SU-DHL-6 (cell line): ENCODE data around the gene SUGP1.

Experiments
- H2AFZ ChIP-seq: fragments of 200-600 bp; sonication (generic); 2 replicates; pipeline ENCODE4 v1.6.1; 2014; ENCODE audit warnings: low read depth, mild to moderate bottlenecking, moderate library complexity, mixed read lengths, antibody characterized with exemption, low read length; ENCODE audit not compliant: severe bottlenecking
- H3F3A ChIP-seq: fragments of 200-600 bp; shearing (Covaris generic); 2 replicates; pipeline ENCODE4 v1.6.0; 2016; ENCODE audit warnings: antibody characterized with exemption, mild to moderate bottlenecking; ENCODE audit not compliant: insufficient read depth
- H3K27ac ChIP-seq: fragments of 200-600 bp; sonication (generic); 2 replicates; pipeline ENCODE4 v1.5.1; 2016; ENCODE audit warnings: low read depth, mild to moderate bottlenecking, low read length, moderate library complexity, mixed read lengths
- H3K27me3 ChIP-seq: fragments of 200-600 bp; sonication (generic), shearing (Covaris generic); 2 replicates; pipeline ENCODE4 v1.6.0; 2014; ENCODE audit warnings: mild to moderate bottlenecking, low read length
- H3K36me3 ChIP-seq: fragments of 200-600 bp; sonication (generic); 2 replicates; pipeline ENCODE4 v1.6.1; 2014; ENCODE audit warnings: mild to moderate bottlenecking, low read length, mixed read lengths
- H3K4me2 ChIP-seq: fragments of 300-600, 200-600 bp; shearing (Covaris generic), sonication (generic); 2 replicates; pipeline ENCODE4 v1.6.0; 2014; ENCODE audit warnings: low read length, low read depth, mild to moderate bottlenecking; ENCODE audit not compliant: poor library complexity, severe bottlenecking
- H3K4me3 ChIP-seq: fragments of 200-600 bp; sonication (generic); 2 replicates; pipeline ENCODE4 v1.5.1; 2014; ENCODE audit warnings: antibody characterized with exemption, low read length, mild to moderate bottlenecking, mixed read lengths; ENCODE audit not compliant: insufficient read depth, poor library complexity, severe bottlenecking
- H3K79me2 ChIP-seq: fragments of 200-600 bp; sonication (generic); 2 replicates; pipeline ENCODE4 v1.6.1; 2014; ENCODE audit warnings: mild to moderate bottlenecking, low read length, moderate library complexity; ENCODE audit not compliant: insufficient read depth
- H3K9ac ChIP-seq: fragments of 200-600 bp; sonication (generic); 2 replicates; pipeline ENCODE4 v1.7.0; 2014; ENCODE audit warnings: mild to moderate bottlenecking, low read length
- H3K9me2 ChIP-seq: fragments of 200-600 bp; sonication (generic); replicated peaks from 2 replicates; pipeline ENCODE4 v1.6.1; 2014; ENCODE audit warnings: low read length; ENCODE audit not compliant: insufficient read depth
- H3K9me3 ChIP-seq: fragments of 200-600 bp; sonication (generic); 2 replicates; pipeline ENCODE4 v1.6.1; 2014; ENCODE audit warnings: low read length, mixed read lengths; ENCODE audit not compliant: insufficient read depth
- H4K20me1 ChIP-seq: fragments of 200-600 bp; sonication (generic); 2 replicates; pipeline ENCODE4 v1.6.1; 2014; ENCODE audit warnings: low read depth, mild to moderate bottlenecking, antibody characterized with exemption, low read length, moderate library complexity, mixed read lengths
- EZH2phosphoT487 ChIP-seq: fragments of 200-600 bp; sonication (generic), shearing (Covaris generic); conservative IDR thresholded peaks from 2 replicates; pipeline ENCODE4 v1.6.1; 2018; ENCODE audit warnings: mild to moderate bottlenecking, antibody characterized with exemption, low read length, moderate library complexity, mixed read lengths
- TF ChIP-seq, protein P1 (sequence below): fragments of 200-600 bp; sonication (generic); IDR thresholded peaks from one replicate; pipeline ENCODE4 v1.5.1; 2017; ENCODE audit warnings: antibody characterized with exemption, mild to moderate bottlenecking, low read length, moderate library complexity; ENCODE audit not compliant: insufficient read depth, poor library complexity, severe bottlenecking

SUGP1 gene

DNA sequence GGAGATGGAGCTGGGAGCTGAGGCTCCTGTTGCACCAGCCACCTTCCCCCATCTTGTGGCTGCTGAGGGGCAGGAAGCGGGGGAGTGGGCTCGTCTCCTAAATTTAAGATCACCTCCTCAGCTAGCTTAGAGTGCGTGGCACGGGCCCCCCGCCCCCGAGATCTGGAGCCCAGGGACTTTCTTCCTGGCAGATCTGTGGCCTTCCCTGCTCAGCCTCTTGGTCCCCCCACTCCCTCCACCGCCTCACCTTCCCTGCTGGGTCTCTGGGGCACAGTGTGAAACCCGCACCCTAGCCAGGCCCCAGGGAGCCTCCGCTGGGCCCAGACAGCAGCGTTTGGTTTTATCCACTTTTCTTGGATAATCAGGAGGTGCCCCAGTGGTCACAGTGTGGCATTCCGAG lies 36.2 kb upstream of the SUGP1 start:
- H3K9ac ChIP-seq = no peak overlapping the region
- H3K4me3 ChIP-seq = no peak overlapping the region
- H4K20me1 ChIP-seq = no peaks in the 10 kb centered on the region
- TF ChIP-seq EZH2phosphoT487 = no peak
- TF ChIP-seq, protein P1, sequence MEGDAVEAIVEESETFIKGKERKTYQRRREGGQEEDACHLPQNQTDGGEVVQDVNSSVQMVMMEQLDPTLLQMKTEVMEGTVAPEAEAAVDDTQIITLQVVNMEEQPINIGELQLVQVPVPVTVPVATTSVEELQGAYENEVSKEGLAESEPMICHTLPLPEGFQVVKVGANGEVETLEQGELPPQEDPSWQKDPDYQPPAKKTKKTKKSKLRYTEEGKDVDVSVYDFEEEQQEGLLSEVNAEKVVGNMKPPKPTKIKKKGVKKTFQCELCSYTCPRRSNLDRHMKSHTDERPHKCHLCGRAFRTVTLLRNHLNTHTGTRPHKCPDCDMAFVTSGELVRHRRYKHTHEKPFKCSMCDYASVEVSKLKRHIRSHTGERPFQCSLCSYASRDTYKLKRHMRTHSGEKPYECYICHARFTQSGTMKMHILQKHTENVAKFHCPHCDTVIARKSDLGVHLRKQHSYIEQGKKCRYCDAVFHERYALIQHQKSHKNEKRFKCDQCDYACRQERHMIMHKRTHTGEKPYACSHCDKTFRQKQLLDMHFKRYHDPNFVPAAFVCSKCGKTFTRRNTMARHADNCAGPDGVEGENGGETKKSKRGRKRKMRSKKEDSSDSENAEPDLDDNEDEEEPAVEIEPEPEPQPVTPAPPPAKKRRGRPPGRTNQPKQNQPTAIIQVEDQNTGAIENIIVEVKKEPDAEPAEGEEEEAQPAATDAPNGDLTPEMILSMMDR = no peak
- 0 out of 2 replicates have a peak, but pooled peaks cover 12% of the 10 kb centered on the region for H3F3A ChIP-seq
- no peaks in the 10 kb centered on the region for H3K9me2 ChIP-seq
- no peaks in the 10 kb centered on the region for H3K27me3 ChIP-seq
- H3K27ac ChIP-seq = no peak overlapping the region
- H3K9me3 ChIP-seq = no peaks in the 10 kb centered on the region
- no peaks in the 10 kb centered on the region for H3K36me3 ChIP-seq
- no peak overlapping the region for H2AFZ ChIP-seq
- H3K79me2 ChIP-seq = no peaks in the 10 kb centered on the region
- H3K4me2 ChIP-seq = no peak overlapping the region

- Histone ChIP-seq H3K9ac (no peak overlapping the region), H3K36me3 (no peaks in the 10 kb centered on the region), H3K4me2 (no peak overlapping the region), H3K4me3 (no peak overlapping the region), H2AFZ (no peak overlapping the region), H3K9me2 (no peaks in the 10 kb centered on the region), H4K20me1 (no peaks in the 10 kb centered on the region), H3K27ac (no peak overlapping the region), H3K9me3 (no peaks in the 10 kb centered on the region), H3F3A (0 out of 2 replicates have a peak, but pooled peaks cover 12% of the 10 kb centered on the region), H3K27me3 (no peaks in the 10 kb centered on the region), H3K79me2 (no peaks in the 10 kb centered on the region)
- TF ChIP-seq, protein P1 = no peak
- no peak for TF ChIP-seq EZH2phosphoT487
Measured at GRCh38 chr19:19355606-19356139, 35.4 kb upstream of the SUGP1 start.

GRCh38 chr19:19354932-19355331 lies 34.6 kb upstream of the SUGP1 start:
- Histone ChIP-seq H3K27me3 (no peaks in the 10 kb centered on the region), H3K27ac (no peak overlapping the region), H3K36me3 (no peaks in the 10 kb centered on the region), H3K4me2 (no peak overlapping the region), H2AFZ (no peak overlapping the region), H3K9me3 (no peaks in the 10 kb centered on the region), H3K9me2 (no peaks in the 10 kb centered on the region), H3K9ac (no peak overlapping the region), H3K4me3 (no peak overlapping the region), H3K79me2 (no peaks in the 10 kb centered on the region), H3F3A (0 out of 2 replicates have a peak, but pooled peaks cover 7% of the 10 kb centered on the region), H4K20me1 (no peaks in the 10 kb centered on the region)
- TF ChIP-seq, protein P1 = no peak
- TF ChIP-seq EZH2phosphoT487 = no peak

DNA sequence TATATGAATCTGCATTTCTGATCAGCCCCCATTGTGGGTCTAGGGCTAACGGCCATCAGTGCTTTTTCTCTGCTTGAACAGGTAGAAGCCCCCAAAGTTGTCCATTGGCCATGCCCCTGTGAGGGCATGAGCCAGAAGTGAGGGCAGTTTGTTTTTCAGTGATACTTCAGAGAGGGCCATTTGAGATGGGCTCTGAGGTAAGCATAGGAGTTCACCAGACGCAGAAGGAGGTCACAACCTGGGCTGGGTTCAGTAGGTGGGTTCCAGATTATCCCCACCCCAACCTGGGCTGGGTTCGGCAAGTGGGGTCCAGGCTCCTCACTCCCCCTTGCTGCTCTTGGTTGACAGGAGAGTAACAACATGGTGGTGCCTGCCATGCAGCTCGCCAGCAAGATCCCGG lies 33.7 kb upstream of the SUGP1 start:
- Histone ChIP-seq H3K9ac (no peak overlapping the region), H3K27me3 (no peaks in the 10 kb centered on the region), H3K36me3 (no peaks in the 10 kb centered on the region), H3K9me2 (no peaks in the 10 kb centered on the region), H3F3A (0 out of 2 replicates have a peak, but pooled peaks cover 6% of the 10 kb centered on the region), H2AFZ (no peak overlapping the region), H3K79me2 (no peaks in the 10 kb centered on the region), H3K9me3 (no peaks in the 10 kb centered on the region), H3K27ac (no peak overlapping the region), H3K4me3 (no peak overlapping the region), H3K4me2 (no peak overlapping the region), H4K20me1 (no peaks in the 10 kb centered on the region)
- TF ChIP-seq EZH2phosphoT487 = no peak
- TF ChIP-seq, protein P1 = no peak
